Cardiac muscle cell (in vitro differentiated cells and primary cell): ENCODE data around the gene PIGU. TPM values are rescaled to one million over a fixed set of nuclear protein-coding genes. Genes with fewer than 3 reads are reported as not detected.

Experiments
- DNase-seq, 2 donors: peaks; one replicate each; pipeline versions ENCODE4 v3.0.0 to v3.0.0-alpha.2; 2010 to 2017; ENCODE audit warnings: low read depth in 1 of 2, low spot score in 1 of 2
- H3K27ac ChIP-seq: fragments of 200-600 bp; sonication (generic); 2 replicates; pipeline ENCODE4 v1.5.1; 2016
- H3K27me3 ChIP-seq: fragments of 200-600 bp; sonication (generic); 2 replicates; pipeline ENCODE4 v1.6.0; 2016; ENCODE audit warnings: control low read depth
- H3K36me3 ChIP-seq: fragments of 200-600 bp; sonication (generic); 2 replicates; pipeline ENCODE4 v1.5.1; 2016; ENCODE audit warnings: control low read depth
- H3K4me1 ChIP-seq: fragments of 200-600 bp; sonication (generic); 2 replicates; pipeline ENCODE4 v1.8.1; 2017; ENCODE audit warnings: low read depth, mild to moderate bottlenecking, mixed run types
- H3K4me3 ChIP-seq: fragments of 200-600 bp; sonication (generic); 2 replicates; pipeline ENCODE4 v1.5.1; 2016; ENCODE audit warnings: mild to moderate bottlenecking
- H3K9me3 ChIP-seq: fragments of 200-600 bp; sonication (generic); 2 replicates; pipeline ENCODE4 v1.5.1; 2017; ENCODE audit warnings: low read depth, mild to moderate bottlenecking, control low read depth
- CTCF ChIP-seq: IDR thresholded peaks from 2 replicates; pipeline ENCODE4 v1.5.1; 2012; ENCODE audit warnings: low read depth, mild to moderate bottlenecking, low read length
- polyA plus RNA-seq: library from polyadenylated mRNA; unstranded; fragments of >200 nt; fragmentation: Nextera tagmentation; extraction: Ambion mirVana; gene quantifications from 2 replicates; pipeline ENCODE4 v1.2.1, GENCODE V29; 2016
- total RNA-seq: library from RNA; depleted of rRNA; stranded (reverse); fragments of >200 nt; gene quantifications from 2 replicates; pipeline ENCODE4 v1.2.3, GENCODE V29; 2016

Gene PIGU
- total and polyA plus RNA-seq, 2 experiments from 2014 or later, result 22.8 to 40.9 TPM

- Histone ChIP-seq H3K4me3 (no peak overlapping the region), H3K4me1 (peaks cover 3% of the 10 kb centered on the region), H3K9me3 (no peaks in the 10 kb centered on the region), H3K36me3 (no peaks in the 10 kb centered on the region), H3K27me3 (no peaks in the 10 kb centered on the region), H3K27ac (no peak overlapping the region)
- TF ChIP-seq CTCF, result no peak
- peak in 1 of 2 donors; percentile 93 for DNase-seq
Observed at GRCh38 chr20:34643928-34644327, 33.0 kb downstream of the PIGU start.

GRCh38 chr20:34642009-34642408 lies 34.9 kb downstream of the PIGU start:
- H3K27ac ChIP-seq, result no peak overlapping the region

GRCh38 chr20:34639755-34640222 lies 37.1 kb downstream of the PIGU start:
- Histone ChIP-seq H3K4me1 (peaks cover 3% of the 10 kb centered on the region), H3K36me3 (peaks cover 8% of the 10 kb centered on the region), H3K27me3 (no peaks in the 10 kb centered on the region), H3K4me3 (no peak overlapping the region), H3K27ac (peak overlapping the region; percentile 30), H3K9me3 (no peaks in the 10 kb centered on the region)
- TF ChIP-seq CTCF, result no peak
- peak in 1 of 2 donors; percentile 2 for DNase-seq

More at GRCh38 chr20:34642009-34642408, 34.9 kb downstream of the PIGU start:
- no peak for DNase-seq
- Histone ChIP-seq H3K4me1 (peaks cover 3% of the 10 kb centered on the region), H3K36me3 (peaks cover 7% of the 10 kb centered on the region), H3K27me3 (no peaks in the 10 kb centered on the region), H3K4me3 (no peak overlapping the region), H3K9me3 (no peaks in the 10 kb centered on the region)
- no peak for TF ChIP-seq CTCF

- peaks cover 11% of the 10 kb centered on the region for H3K36me3 ChIP-seq
- no peaks in the 10 kb centered on the region for H3K27me3 ChIP-seq
- no peak overlapping the region for H3K27ac ChIP-seq
- no peak overlapping the region for H3K4me3 ChIP-seq
- H3K9me3 ChIP-seq, result no peaks in the 10 kb centered on the region
- no peak for DNase-seq
- H3K4me1 ChIP-seq, result peaks cover 3% of the 10 kb centered on the region
- no peak for TF ChIP-seq CTCF
Observed at GRCh38 chr20:34638532-34638931, 38.4 kb downstream of the PIGU start.

- TF ChIP-seq CTCF, result no peak
- DNase-seq, result no peak
- Histone ChIP-seq H3K36me3 (peaks cover 11% of the 10 kb centered on the region), H3K27ac (no peak overlapping the region), H3K4me1 (peaks cover 3% of the 10 kb centered on the region), H3K4me3 (no peak overlapping the region), H3K27me3 (no peaks in the 10 kb centered on the region), H3K9me3 (no peaks in the 10 kb centered on the region)
Observed at GRCh38 chr20:34638039-34638292, 38.9 kb downstream of the PIGU start.
